PC-3 (cell line): ENCODE data around the gene MUC12. TPM values are rescaled to one million over a fixed set of nuclear protein-coding genes. Genes with fewer than 3 reads are reported as not detected.

Experiments used
- ATAC-seq: fragments of 200-7000 bp; cut with Tn5 transposase; 2 replicates; pipeline ENCODE4 v1.9.1; 2020; ENCODE audit warnings: mild to moderate bottlenecking, moderate library complexity
- BruUV-seq: library from RNA; stranded (reverse); fragments of 400-500 nt; replicated peaks from 2 replicates; lab custom pipeline; 2021; lab: Mats Ljungman, UMichigan
- CTCF ChIA-PET: fragments of 300-600 bp; sonication (Branson Sonifier 250); formaldehyde crosslinking; loops from one replicate; lab custom pipeline; 2022; ENCODE audit warnings: antibody characterized with exemption; lab: Charles Lee
- POLR2A ChIA-PET: fragments of 300-600 bp; sonication (Branson Sonifier 250); formaldehyde crosslinking; loops from one replicate; lab custom pipeline; 2022; ENCODE audit warnings: antibody characterized with exemption; ENCODE audit not compliant: unreplicated experiment; lab: Charles Lee
- DNase-seq: peaks from one replicate; pipeline ENCODE4 v3.0.0-alpha.2; 2015
- H2AFZ ChIP-seq: fragments of 300-600 bp; sonication (generic); 2 replicates; pipeline ENCODE4 v1.6.0; 2016; ENCODE audit warnings: antibody characterized with exemption, low read length
- H3F3A ChIP-seq: fragments of 300-600 bp; sonication (generic); one replicate; pipeline ENCODE4 v1.6.0; 2017; ENCODE audit warnings: antibody characterized with exemption, low read length, control low read depth, mild to moderate bottlenecking; ENCODE audit not compliant: unreplicated experiment
- H3K27ac ChIP-seq: fragments of 300-600 bp; sonication (generic); 2 replicates; pipeline ENCODE4 v1.5.1; 2016; ENCODE audit warnings: mild to moderate bottlenecking, low read length
- H3K27me3 ChIP-seq: fragments of 300-600 bp; sonication (generic); 2 replicates; pipeline ENCODE4 v1.6.1; 2016; ENCODE audit warnings: low read length, mixed read lengths
- H3K36me3 ChIP-seq: fragments of 300-600 bp; sonication (generic); 2 replicates; pipeline ENCODE4 v1.6.1; 2016; ENCODE audit warnings: low read depth, mixed run types, low read length, mixed read lengths
- H3K4me1 ChIP-seq: fragments of 300-600 bp; sonication (generic); 2 replicates; pipeline ENCODE4 v1.5.1; 2016; ENCODE audit warnings: low read length; ENCODE audit not compliant: insufficient read depth
- H3K4me2 ChIP-seq: fragments of 300-600 bp; sonication (generic); 2 replicates; pipeline ENCODE4 v1.6.0; 2016; ENCODE audit warnings: low read length
- H3K4me3 ChIP-seq: fragments of 300-600 bp; sonication (generic); 2 replicates; pipeline ENCODE4 v1.5.1; 2016; ENCODE audit warnings: mild to moderate bottlenecking, low read length, mixed read lengths
- H3K79me2 ChIP-seq: fragments of 300-600 bp; sonication (generic); 2 replicates; pipeline ENCODE4 v1.6.1; 2017; ENCODE audit warnings: low read length, mixed read lengths
- H3K9ac ChIP-seq: fragments of 300-600 bp; sonication (generic); 2 replicates; pipeline ENCODE4 v1.6.0; 2016; ENCODE audit warnings: mild to moderate bottlenecking, low read length
- H3K9me2 ChIP-seq: fragments of 300-600 bp; sonication (generic); replicated peaks from 2 replicates; pipeline ENCODE4 v1.6.1; 2016; ENCODE audit warnings: mixed run types, low read length, mixed read lengths
- H3K9me3 ChIP-seq: fragments of 300-600 bp; sonication (generic); 2 replicates; pipeline ENCODE4 v1.6.1; 2016; ENCODE audit warnings: low read length, mixed read lengths
- H4K20me1 ChIP-seq: fragments of 300-600 bp; sonication (generic); 2 replicates; pipeline ENCODE4 v1.6.1; 2016; ENCODE audit warnings: low read length, mixed read lengths
- EZH2 ChIP-seq: fragments of 300-600 bp; sonication (generic); IDR thresholded peaks from one replicate; pipeline ENCODE4 v1.6.1; 2017; ENCODE audit warnings: antibody characterized with exemption, mild to moderate bottlenecking, low read length; ENCODE audit not compliant: unreplicated experiment
- EZH2phosphoT487 ChIP-seq: fragments of 300-600 bp; sonication (generic); IDR thresholded peaks from 2 replicates; pipeline ENCODE4 v1.6.1; 2018; ENCODE audit warnings: mild to moderate bottlenecking, antibody characterized with exemption, low read length, borderline replicate concordance
- intact Hi-C: fragments of 100-400 bp; cut with micrococcal nuclease; formaldehyde crosslinking; loops from 2 replicates; pipeline ENCODE4 v1.9.0; 2023
- total RNA-seq: library from RNA; depleted of rRNA; stranded (reverse); fragments of >200 nt; gene quantifications from 2 replicates; pipeline ENCODE4 v1.2.3, GENCODE V29; 2014
- TF ChIP-seq, protein P1 (sequence below): fragments of 300-600 bp; sonication (generic); conservative IDR thresholded peaks from 2 replicates; pipeline ENCODE4 v1.5.1; 2017; ENCODE audit warnings: antibody characterized with exemption, low read depth, mild to moderate bottlenecking, low read length

The MUC12 gene
- total RNA-seq, 1 experiment from 2014 or later = 0.18 TPM

GRCh38 chr7:101021703-101022102 lies 52.3 kb downstream of the MUC12 start:
- ChIA-PET POLR2A (no interaction called here), CTCF (no interaction called here)
- DNase-seq (no peak), ATAC-seq (no peak)
- no peaks in the 10 kb centered on the region for H4K20me1 ChIP-seq
- H3K9me3 ChIP-seq = no peaks in the 10 kb centered on the region
- H3K79me2 ChIP-seq = no peaks in the 10 kb centered on the region
- TF ChIP-seq EZH2phosphoT487 = no peak
- TF ChIP-seq, protein P1, sequence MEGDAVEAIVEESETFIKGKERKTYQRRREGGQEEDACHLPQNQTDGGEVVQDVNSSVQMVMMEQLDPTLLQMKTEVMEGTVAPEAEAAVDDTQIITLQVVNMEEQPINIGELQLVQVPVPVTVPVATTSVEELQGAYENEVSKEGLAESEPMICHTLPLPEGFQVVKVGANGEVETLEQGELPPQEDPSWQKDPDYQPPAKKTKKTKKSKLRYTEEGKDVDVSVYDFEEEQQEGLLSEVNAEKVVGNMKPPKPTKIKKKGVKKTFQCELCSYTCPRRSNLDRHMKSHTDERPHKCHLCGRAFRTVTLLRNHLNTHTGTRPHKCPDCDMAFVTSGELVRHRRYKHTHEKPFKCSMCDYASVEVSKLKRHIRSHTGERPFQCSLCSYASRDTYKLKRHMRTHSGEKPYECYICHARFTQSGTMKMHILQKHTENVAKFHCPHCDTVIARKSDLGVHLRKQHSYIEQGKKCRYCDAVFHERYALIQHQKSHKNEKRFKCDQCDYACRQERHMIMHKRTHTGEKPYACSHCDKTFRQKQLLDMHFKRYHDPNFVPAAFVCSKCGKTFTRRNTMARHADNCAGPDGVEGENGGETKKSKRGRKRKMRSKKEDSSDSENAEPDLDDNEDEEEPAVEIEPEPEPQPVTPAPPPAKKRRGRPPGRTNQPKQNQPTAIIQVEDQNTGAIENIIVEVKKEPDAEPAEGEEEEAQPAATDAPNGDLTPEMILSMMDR = no peak
- no peak for TF ChIP-seq EZH2
- H3K4me3 ChIP-seq = no peak overlapping the region
- no peak overlapping the region for H2AFZ ChIP-seq
- no peak overlapping the region for H3K9ac ChIP-seq
- H3K36me3 ChIP-seq = no peaks in the 10 kb centered on the region
- intact Hi-C loops = no loop called here
- H3F3A ChIP-seq = no peaks in the 10 kb centered on the region
- H3K27me3 ChIP-seq = no peaks in the 10 kb centered on the region
- H3K9me2 ChIP-seq = no peaks in the 10 kb centered on the region
- H3K4me1 ChIP-seq = peaks cover 7% of the 10 kb centered on the region
- no peak overlapping the region for H3K27ac ChIP-seq
- no TSS peak for BruUV-seq
- H3K4me2 ChIP-seq = no peak overlapping the region

DNA sequence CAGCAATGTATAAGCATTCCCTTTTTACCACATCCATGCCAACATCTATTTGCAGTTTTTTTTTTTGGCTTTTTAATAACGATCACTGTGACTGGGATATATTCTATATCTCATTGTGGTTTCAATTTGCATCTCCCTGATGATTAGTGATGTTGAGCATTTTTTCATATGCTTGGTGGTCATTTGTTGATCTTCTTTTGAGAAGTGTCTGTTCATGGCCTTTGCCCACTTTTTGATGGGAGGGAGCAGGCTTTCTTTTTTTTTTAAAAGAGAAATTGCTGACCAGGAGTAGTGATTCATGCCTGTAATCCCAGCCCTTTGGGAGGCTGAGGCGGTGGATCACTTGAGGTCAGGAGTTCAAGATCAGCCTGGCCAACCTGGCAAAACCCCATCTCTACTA lies 54.5 kb downstream of the MUC12 start:
- no peaks in the 10 kb centered on the region for H3K79me2 ChIP-seq
- BruUV-seq = no TSS peak
- H3K4me1 ChIP-seq = no peaks in the 10 kb centered on the region
- intact Hi-C loops = no loop called here
- H3K4me3 ChIP-seq = no peak overlapping the region
- no peaks in the 10 kb centered on the region for H3K36me3 ChIP-seq
- ATAC-seq (no peak), DNase-seq (no peak)
- H3K9ac ChIP-seq = no peak overlapping the region
- H3K27ac ChIP-seq = no peak overlapping the region
- H3F3A ChIP-seq = no peaks in the 10 kb centered on the region
- H3K27me3 ChIP-seq = no peaks in the 10 kb centered on the region
- H4K20me1 ChIP-seq = no peaks in the 10 kb centered on the region
- no peak overlapping the region for H3K4me2 ChIP-seq
- no peak overlapping the region for H2AFZ ChIP-seq
- no peaks in the 10 kb centered on the region for H3K9me2 ChIP-seq
- TF ChIP-seq EZH2phosphoT487 = no peak
- no peak for TF ChIP-seq EZH2
- TF ChIP-seq, protein P1 = no peak
- no peaks in the 10 kb centered on the region for H3K9me3 ChIP-seq
- CTCF ChIA-PET = no interaction called here
- POLR2A ChIA-PET = no interaction called here

GRCh38 chr7:101031082-101031481 lies 61.7 kb downstream of the MUC12 start:
- intact Hi-C loops = no loop called here
- CTCF ChIA-PET = no interaction called here
- ATAC-seq = no peak

More at GRCh38 chr7:101031082-101031481, 61.7 kb downstream of the MUC12 start:
- Histone ChIP-seq H3K9ac (no peak overlapping the region), H3F3A (no peaks in the 10 kb centered on the region), H3K4me2 (no peak overlapping the region), H3K9me3 (no peaks in the 10 kb centered on the region), H3K36me3 (no peaks in the 10 kb centered on the region), H3K4me1 (no peaks in the 10 kb centered on the region), H4K20me1 (no peaks in the 10 kb centered on the region), H3K27me3 (no peaks in the 10 kb centered on the region; the same call in 1 of the 2 replicates), H3K27ac (no peak overlapping the region), H2AFZ (no peak overlapping the region), H3K9me2 (no peaks in the 10 kb centered on the region), H3K4me3 (no peak overlapping the region), H3K79me2 (no peaks in the 10 kb centered on the region)
- POLR2A ChIA-PET = no interaction called here
- DNase-seq = no peak
- TF ChIP-seq, protein P1 = no peak
- TF ChIP-seq EZH2phosphoT487 (no peak), EZH2 (no peak)
- BruUV-seq = no TSS peak
